Mesenteric fat pad (tissue), 1 donor: ENCODE results near the gene ALDH5A1. TPM values are rescaled to one million over a fixed set of nuclear protein-coding genes. Genes with fewer than 3 reads are reported as not detected.

Experiments
- DNase-seq: peaks from one replicate; pipeline ENCODE4 v3.0.0-alpha.2; 2020; ENCODE audit warnings: low spot score
- total RNA-seq: library from RNA; stranded (reverse); fragmentation: NEBNext Ultra II Directional; extraction: Animal tissue kit (Norgen Biotek cat#: 25700); gene quantifications from one replicate; pipeline ENCODE4 v1.2.1, GENCODE V29; 2021
- donor health status: DM: yes; HTN: yes; CAD: no.

ALDH5A1 gene
- total RNA-seq, 1 donor from 2014 or later = 11.5 TPM

- no peak for DNase-seq
Observed at GRCh38 chr6:24565196-24565595, 70.4 kb downstream of the ALDH5A1 start.

GRCh38 chr6:24566020-24566767 lies 71.4 kb downstream of the ALDH5A1 start:
- no peak for DNase-seq

GRCh38 chr6:24568683-24569082 lies 73.9 kb downstream of the ALDH5A1 start:
- no peak for DNase-seq

GRCh38 chr6:24569811-24570210 lies 75.0 kb downstream of the ALDH5A1 start:
- DNase-seq = no peak

- no peak for DNase-seq
Observed at GRCh38 chr6:24571361-24571760, 76.6 kb downstream of the ALDH5A1 start.

GRCh38 chr6:24574809-24575208 lies 80.0 kb downstream of the ALDH5A1 start:
- DNase-seq = no peak

- DNase-seq = no peak
Observed at GRCh38 chr6:24576447-24576846, 81.7 kb downstream of the ALDH5A1 start.

- no peak for DNase-seq
Observed at GRCh38 chr6:24581084-24581669, 86.4 kb downstream of the ALDH5A1 start.

- no peak for DNase-seq
Observed at GRCh38 chr6:24583463-24584381, 89.0 kb downstream of the ALDH5A1 start.

- no peak for DNase-seq
Observed at GRCh38 chr6:24584382-24584720, 89.6 kb downstream of the ALDH5A1 start.

Other genes with a start within 250 kb of the ALDH5A1 start
- not detected for gene DCDC2, start 136.9 kb upstream of the ALDH5A1 start, total RNA-seq
- gene MRS2, start 92.0 kb upstream of the ALDH5A1 start, total RNA-seq = 20.6 TPM
- gene GPLD1, start 5.4 kb upstream of the ALDH5A1 start, total RNA-seq = 11.0 TPM
- gene KIAA0319, start 151.2 kb downstream of the ALDH5A1 start, total RNA-seq = 0.13 TPM
- gene TDP2, start 171.9 kb downstream of the ALDH5A1 start, total RNA-seq = 29.9 TPM
- gene ACOT13, start 172.1 kb downstream of the ALDH5A1 start, total RNA-seq = 17.0 TPM
- 99.2 TPM for gene C6orf62, start 224.2 kb downstream of the ALDH5A1 start, total RNA-seq